SU-DHL-6 (cell line): ENCODE results near the gene CACNA1C.

ENCODE experiments used
- CTCF ChIP-seq: fragments of 200-600 bp; sonication (generic); IDR thresholded peaks from one replicate; pipeline ENCODE4 v1.5.1; 2017; ENCODE audit warnings: antibody characterized with exemption, mild to moderate bottlenecking, low read length, moderate library complexity; ENCODE audit not compliant: insufficient read depth, poor library complexity, severe bottlenecking
- EZH2phosphoT487 ChIP-seq: fragments of 200-600 bp; sonication (generic), shearing (Covaris generic); conservative IDR thresholded peaks from 2 replicates; pipeline ENCODE4 v1.6.1; 2018; ENCODE audit warnings: mild to moderate bottlenecking, antibody characterized with exemption, low read length, moderate library complexity, mixed read lengths

GRCh38 chr12:2628401-2628800, 575.6 kb downstream of the CACNA1C start:
- TF ChIP-seq CTCF (no peak), EZH2phosphoT487 (no peak)
